Measurements from ENCODE around the gene COG5.
"Not testable (repeated sequence)": the region's sequence is repeated elsewhere in the genome, so short reads cannot be mapped to it uniquely, and the experiment has no call there.

The COG5 gene

GRCh38 chr7:107258737-107259136 is 305.0 kb downstream of the COG5 start:
- DNase-seq = no peak

GRCh38 chr7:107255602-107256001 is 308.1 kb downstream of the COG5 start:
- DNase-seq = no peak

GRCh38 chr7:107254398-107254985 is 309.2 kb downstream of the COG5 start:
- no peak for DNase-seq

GRCh38 chr7:107253599-107253998 is 310.1 kb downstream of the COG5 start:
- no peak for DNase-seq

GRCh38 chr7:107251963-107252362 is 311.8 kb downstream of the COG5 start:
- no peak for DNase-seq

GRCh38 chr7:107248551-107249316 is 315.0 kb downstream of the COG5 start:
- no peak for DNase-seq

- DNase-seq = not testable (repeated sequence)
Measured at GRCh38 chr7:107246836-107247235, 316.9 kb downstream of the COG5 start.

- DNase-seq = no peak
Measured at GRCh38 chr7:107244613-107245012, 319.1 kb downstream of the COG5 start.

- DNase-seq = no peak
Measured at GRCh38 chr7:107242267-107242666, 321.5 kb downstream of the COG5 start.

- no peak for DNase-seq
Measured at GRCh38 chr7:107237451-107237850, 326.3 kb downstream of the COG5 start.

- no peak for DNase-seq
Measured at GRCh38 chr7:107236862-107237261, 326.9 kb downstream of the COG5 start.

- no peak for DNase-seq
Measured at GRCh38 chr7:107234436-107234835, 329.3 kb downstream of the COG5 start.

GRCh38 chr7:107233981-107234380 is 329.7 kb downstream of the COG5 start:
- DNase-seq = no peak

GRCh38 chr7:107233174-107233573 is 330.5 kb downstream of the COG5 start:
- no peak for DNase-seq

GRCh38 chr7:107232568-107233090 is 331.1 kb downstream of the COG5 start:
- no peak for DNase-seq

- DNase-seq = no peak
Measured at GRCh38 chr7:107230334-107230733, 333.4 kb downstream of the COG5 start.

- no peak for DNase-seq
Measured at GRCh38 chr7:107228291-107228690, 335.4 kb downstream of the COG5 start.

- DNase-seq = no peak
Measured at GRCh38 chr7:107224374-107225223, 339.1 kb downstream of the COG5 start.

- not testable (repeated sequence) for DNase-seq
Measured at GRCh38 chr7:107220806-107221205, 342.9 kb downstream of the COG5 start.

GRCh38 chr7:107220356-107220755 is 343.4 kb downstream of the COG5 start:
- DNase-seq = no peak

GRCh38 chr7:107219563-107220244 is 344.0 kb downstream of the COG5 start:
- DNase-seq = no peak

- DNase-seq = no peak
Measured at GRCh38 chr7:107213945-107214344, 349.8 kb downstream of the COG5 start.

Data from activated gamma-delta T cell treated with Interleukin-2 at 50 U/mL for 16 hours (primary cell).